SK-N-SH treated with all-trans-retinoic acid at 6 μM for 48 hours (cell line): ENCODE results near the gene PTPRN2.

Experiments used
- ATAC-seq: fragments of 200-7000 bp; cut with Tn5 transposase; 3 replicates; pipeline ENCODE4 v1.9.1; 2020; ENCODE audit warnings: mild to moderate bottlenecking, moderate library complexity
- ARNTL ChIP-seq: fragments of 450-650 bp; formaldehyde crosslinking; IDR thresholded peaks from 2 replicates; pipeline ENCODE4 v1.5.0; 2020; ENCODE audit warnings: low read depth, mild to moderate bottlenecking, moderate library complexity, borderline replicate concordance
- BACH2 ChIP-seq: fragments of 250-450 bp; sonication (Bioruptor Pico); IDR thresholded peaks from 2 replicates; pipeline ENCODE4 v1.9.0; 2021; ENCODE audit warnings: mild to moderate bottlenecking, borderline replicate concordance
- CSDC2 ChIP-seq: fragments of 250-450 bp; sonication (Bioruptor Pico); IDR thresholded peaks from 2 replicates; pipeline ENCODE4 v1.5.0; 2020; ENCODE audit warnings: mild to moderate bottlenecking, moderate library complexity
- ESRRG ChIP-seq: fragments of 250-450 bp; sonication (Bioruptor Pico); IDR thresholded peaks from 2 replicates; pipeline ENCODE4 v1.6.1; 2021; ENCODE audit warnings: mild to moderate bottlenecking
- GLIS3 ChIP-seq: fragments of 250-450 bp; sonication (Bioruptor Pico); IDR thresholded peaks from 2 replicates; pipeline ENCODE4 v1.5.0; 2020; ENCODE audit warnings: mild to moderate bottlenecking, moderate library complexity
- ISL1 ChIP-seq: fragments of 250-450 bp; sonication (Bioruptor Pico); IDR thresholded peaks from 2 replicates; pipeline ENCODE4 v2.1.2; 2022; ENCODE audit warnings: mild to moderate bottlenecking, moderate library complexity
- OSR1 ChIP-seq: fragments of 250-450 bp; sonication (Bioruptor Pico); IDR thresholded peaks from 2 replicates; pipeline ENCODE4 v1.8.0; 2022; ENCODE audit warnings: moderate library complexity, mild to moderate bottlenecking, inconsistent platforms
- PPARA ChIP-seq: fragments of 250-450 bp; sonication (Bioruptor Pico); IDR thresholded peaks from 2 replicates; pipeline ENCODE4 v1.5.0; 2020; ENCODE audit warnings: mild to moderate bottlenecking, borderline replicate concordance
- RARB ChIP-seq: fragments of 250-450 bp; sonication (Bioruptor Pico); IDR thresholded peaks from 2 replicates; pipeline ENCODE4 v1.8.0; 2021; ENCODE audit warnings: mild to moderate bottlenecking, moderate library complexity
- TCF4 ChIP-seq: fragments of 250-450 bp; sonication (Bioruptor Pico); IDR thresholded peaks from 2 replicates; pipeline ENCODE4 v1.8.0; 2021; ENCODE audit warnings: mild to moderate bottlenecking, moderate library complexity, borderline replicate concordance
- TOX ChIP-seq: fragments of 250-450 bp; sonication (Bioruptor Pico); IDR thresholded peaks from 2 replicates; pipeline ENCODE4 v1.8.0; 2021; ENCODE audit warnings: mild to moderate bottlenecking, moderate library complexity, borderline replicate concordance
- ZC3H10 ChIP-seq: fragments of 250-450 bp; sonication (Bioruptor Pico); IDR thresholded peaks from 2 replicates; pipeline ENCODE4 v1.5.1; 2021; ENCODE audit warnings: mild to moderate bottlenecking, moderate library complexity
- ZFP3 ChIP-seq: fragments of 250-450 bp; sonication (Bioruptor Pico); IDR thresholded peaks from 2 replicates; pipeline ENCODE4 v1.5.0; 2020; ENCODE audit warnings: mild to moderate bottlenecking, moderate library complexity
- ZFP30 ChIP-seq: fragments of 450-650 bp; formaldehyde crosslinking; IDR thresholded peaks from 2 replicates; pipeline ENCODE4 v1.5.0; 2022; ENCODE audit warnings: mild to moderate bottlenecking, moderate library complexity
- ZNF565 ChIP-seq: fragments of 450-650 bp; formaldehyde crosslinking; conservative IDR thresholded peaks from 2 replicates; pipeline ENCODE4 v1.5.0; 2020; ENCODE audit warnings: low read depth, mild to moderate bottlenecking, moderate library complexity
- ZNF70 ChIP-seq: fragments of 450-650 bp; formaldehyde crosslinking; IDR thresholded peaks from 2 replicates; pipeline ENCODE4 v1.5.0; 2020; ENCODE audit warnings: mild to moderate bottlenecking, moderate library complexity
- ZNF8 ChIP-seq: fragments of 450-650 bp; formaldehyde crosslinking; IDR thresholded peaks from 2 replicates; pipeline ENCODE4 v1.5.0; 2020; ENCODE audit warnings: mild to moderate bottlenecking, moderate library complexity
- TF ChIP-seq, protein P1 (sequence below): fragments of 250-450 bp; sonication (Bioruptor Pico); IDR thresholded peaks from 2 replicates; pipeline ENCODE4 v1.8.0; 2021; ENCODE audit warnings: low read depth, mild to moderate bottlenecking, moderate library complexity, borderline replicate concordance
- TF ChIP-seq, protein P2 (sequence below): fragments of 250-450 bp; sonication (Bioruptor Pico); IDR thresholded peaks from 2 replicates; pipeline ENCODE4 v1.8.0; 2020; ENCODE audit warnings: mild to moderate bottlenecking, moderate library complexity, borderline replicate concordance
- TF ChIP-seq, protein P3 (sequence below): fragments of 250-450 bp; sonication (Bioruptor Pico); IDR thresholded peaks from 2 replicates; pipeline ENCODE4 v1.5.0; 2020; ENCODE audit warnings: mild to moderate bottlenecking, moderate library complexity
- TF ChIP-seq, protein P4 (sequence below): fragments of 250-450 bp; sonication (Bioruptor Pico); IDR thresholded peaks from 2 replicates; pipeline ENCODE4 v1.5.1; 2021; ENCODE audit warnings: mild to moderate bottlenecking, moderate library complexity
- TF ChIP-seq, protein P5 (sequence below): fragments of 250-450 bp; sonication (Bioruptor Pico); IDR thresholded peaks from 2 replicates; pipeline ENCODE4 v1.5.1; 2020; ENCODE audit warnings: low read depth, mild to moderate bottlenecking, moderate library complexity

PTPRN2 gene

DNA sequence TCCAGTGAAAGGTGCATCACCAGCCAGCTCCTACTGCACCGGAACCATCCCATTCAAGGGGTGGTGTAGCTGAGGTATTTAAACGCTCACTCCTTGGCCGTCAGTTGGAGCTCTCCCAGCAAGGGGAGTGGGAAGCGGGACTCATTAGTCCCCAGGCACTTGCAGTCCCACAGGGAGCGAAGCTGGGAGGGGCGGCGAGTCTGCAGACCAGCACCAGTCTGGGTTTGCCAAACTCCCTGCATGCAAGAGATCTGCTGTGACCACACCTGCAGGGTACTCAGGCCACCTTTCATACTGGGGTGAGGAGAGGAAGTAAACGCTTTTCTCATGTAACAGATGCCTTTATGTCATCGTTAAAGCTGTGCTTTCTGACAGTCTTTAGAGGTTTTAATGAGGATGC, 187.9 kb downstream of the PTPRN2 start:
- TF ChIP-seq ISL1 (CRISPR knock-in tag): no peak
- TF ChIP-seq ZNF8 (CRISPR knock-in tag): no peak
- no peak for TF ChIP-seq ARNTL
- no peak for TF ChIP-seq ZC3H10 (CRISPR knock-in tag)
- TF ChIP-seq, protein P1, sequence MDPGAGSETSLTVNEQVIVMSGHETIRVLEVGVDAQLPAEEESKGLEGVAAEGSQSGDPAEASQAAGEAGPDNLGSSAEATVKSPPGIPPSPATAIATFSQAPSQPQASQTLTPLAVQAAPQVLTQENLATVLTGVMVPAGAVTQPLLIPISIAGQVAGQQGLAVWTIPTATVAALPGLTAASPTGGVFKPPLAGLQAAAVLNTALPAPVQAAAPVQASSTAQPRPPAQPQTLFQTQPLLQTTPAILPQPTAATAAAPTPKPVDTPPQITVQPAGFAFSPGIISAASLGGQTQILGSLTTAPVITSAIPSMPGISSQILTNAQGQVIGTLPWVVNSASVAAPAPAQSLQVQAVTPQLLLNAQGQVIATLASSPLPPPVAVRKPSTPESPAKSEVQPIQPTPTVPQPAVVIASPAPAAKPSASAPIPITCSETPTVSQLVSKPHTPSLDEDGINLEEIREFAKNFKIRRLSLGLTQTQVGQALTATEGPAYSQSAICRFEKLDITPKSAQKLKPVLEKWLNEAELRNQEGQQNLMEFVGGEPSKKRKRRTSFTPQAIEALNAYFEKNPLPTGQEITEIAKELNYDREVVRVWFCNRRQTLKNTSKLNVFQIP (CRISPR knock-in tag): no peak
- TF ChIP-seq ZNF565 (CRISPR knock-in tag): no peak
- TF ChIP-seq, protein P2, sequence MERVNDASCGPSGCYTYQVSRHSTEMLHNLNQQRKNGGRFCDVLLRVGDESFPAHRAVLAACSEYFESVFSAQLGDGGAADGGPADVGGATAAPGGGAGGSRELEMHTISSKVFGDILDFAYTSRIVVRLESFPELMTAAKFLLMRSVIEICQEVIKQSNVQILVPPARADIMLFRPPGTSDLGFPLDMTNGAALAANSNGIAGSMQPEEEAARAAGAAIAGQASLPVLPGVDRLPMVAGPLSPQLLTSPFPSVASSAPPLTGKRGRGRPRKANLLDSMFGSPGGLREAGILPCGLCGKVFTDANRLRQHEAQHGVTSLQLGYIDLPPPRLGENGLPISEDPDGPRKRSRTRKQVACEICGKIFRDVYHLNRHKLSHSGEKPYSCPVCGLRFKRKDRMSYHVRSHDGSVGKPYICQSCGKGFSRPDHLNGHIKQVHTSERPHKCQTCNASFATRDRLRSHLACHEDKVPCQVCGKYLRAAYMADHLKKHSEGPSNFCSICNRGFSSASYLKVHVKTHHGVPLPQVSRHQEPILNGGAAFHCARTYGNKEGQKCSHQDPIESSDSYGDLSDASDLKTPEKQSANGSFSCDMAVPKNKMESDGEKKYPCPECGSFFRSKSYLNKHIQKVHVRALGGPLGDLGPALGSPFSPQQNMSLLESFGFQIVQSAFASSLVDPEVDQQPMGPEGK (CRISPR knock-in tag): no peak
- TF ChIP-seq TCF4 (CRISPR knock-in tag): no peak
- no peak for TF ChIP-seq TOX
- no peak for TF ChIP-seq ESRRG (CRISPR knock-in tag)
- TF ChIP-seq PPARA: no peak
- no peak for TF ChIP-seq ZFP3
- no peak for TF ChIP-seq ZFP30
- no peak for TF ChIP-seq RARB (CRISPR knock-in tag)
- TF ChIP-seq OSR1: no peak
- no peak for ATAC-seq

DNA sequence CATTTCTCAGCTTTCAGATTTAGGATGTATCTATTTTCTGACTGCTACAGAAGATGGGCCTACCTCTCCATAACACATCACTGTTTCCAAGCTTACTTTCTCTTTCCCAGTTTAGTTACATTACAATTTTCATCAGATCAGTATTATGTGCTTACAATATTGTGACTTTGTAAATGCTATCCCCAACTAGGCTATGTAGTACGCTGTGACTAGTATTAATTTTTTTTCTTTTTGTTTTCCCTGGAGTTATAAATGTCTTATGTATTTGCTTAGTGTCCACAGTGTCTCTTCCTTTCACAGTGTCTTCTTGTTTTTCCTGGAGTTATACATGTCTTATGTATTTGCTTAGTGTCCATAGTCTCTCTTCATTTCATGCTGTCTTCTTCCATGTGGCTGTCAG, 188.9 kb downstream of the PTPRN2 start:
- no peak for TF ChIP-seq ZNF565 (CRISPR knock-in tag)
- TF ChIP-seq ISL1 (CRISPR knock-in tag): no peak
- TF ChIP-seq ARNTL: no peak
- TF ChIP-seq TOX: no peak
- TF ChIP-seq, protein P1 (CRISPR knock-in tag): no peak
- no peak for TF ChIP-seq CSDC2 (CRISPR knock-in tag)
- TF ChIP-seq, protein P3, sequence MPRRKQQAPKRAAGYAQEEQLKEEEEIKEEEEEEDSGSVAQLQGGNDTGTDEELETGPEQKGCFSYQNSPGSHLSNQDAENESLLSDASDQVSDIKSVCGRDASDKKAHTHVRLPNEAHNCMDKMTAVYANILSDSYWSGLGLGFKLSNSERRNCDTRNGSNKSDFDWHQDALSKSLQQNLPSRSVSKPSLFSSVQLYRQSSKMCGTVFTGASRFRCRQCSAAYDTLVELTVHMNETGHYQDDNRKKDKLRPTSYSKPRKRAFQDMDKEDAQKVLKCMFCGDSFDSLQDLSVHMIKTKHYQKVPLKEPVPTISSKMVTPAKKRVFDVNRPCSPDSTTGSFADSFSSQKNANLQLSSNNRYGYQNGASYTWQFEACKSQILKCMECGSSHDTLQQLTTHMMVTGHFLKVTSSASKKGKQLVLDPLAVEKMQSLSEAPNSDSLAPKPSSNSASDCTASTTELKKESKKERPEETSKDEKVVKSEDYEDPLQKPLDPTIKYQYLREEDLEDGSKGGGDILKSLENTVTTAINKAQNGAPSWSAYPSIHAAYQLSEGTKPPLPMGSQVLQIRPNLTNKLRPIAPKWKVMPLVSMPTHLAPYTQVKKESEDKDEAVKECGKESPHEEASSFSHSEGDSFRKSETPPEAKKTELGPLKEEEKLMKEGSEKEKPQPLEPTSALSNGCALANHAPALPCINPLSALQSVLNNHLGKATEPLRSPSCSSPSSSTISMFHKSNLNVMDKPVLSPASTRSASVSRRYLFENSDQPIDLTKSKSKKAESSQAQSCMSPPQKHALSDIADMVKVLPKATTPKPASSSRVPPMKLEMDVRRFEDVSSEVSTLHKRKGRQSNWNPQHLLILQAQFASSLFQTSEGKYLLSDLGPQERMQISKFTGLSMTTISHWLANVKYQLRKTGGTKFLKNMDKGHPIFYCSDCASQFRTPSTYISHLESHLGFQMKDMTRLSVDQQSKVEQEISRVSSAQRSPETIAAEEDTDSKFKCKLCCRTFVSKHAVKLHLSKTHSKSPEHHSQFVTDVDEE (CRISPR knock-in tag): no peak
- TF ChIP-seq, protein P4, sequence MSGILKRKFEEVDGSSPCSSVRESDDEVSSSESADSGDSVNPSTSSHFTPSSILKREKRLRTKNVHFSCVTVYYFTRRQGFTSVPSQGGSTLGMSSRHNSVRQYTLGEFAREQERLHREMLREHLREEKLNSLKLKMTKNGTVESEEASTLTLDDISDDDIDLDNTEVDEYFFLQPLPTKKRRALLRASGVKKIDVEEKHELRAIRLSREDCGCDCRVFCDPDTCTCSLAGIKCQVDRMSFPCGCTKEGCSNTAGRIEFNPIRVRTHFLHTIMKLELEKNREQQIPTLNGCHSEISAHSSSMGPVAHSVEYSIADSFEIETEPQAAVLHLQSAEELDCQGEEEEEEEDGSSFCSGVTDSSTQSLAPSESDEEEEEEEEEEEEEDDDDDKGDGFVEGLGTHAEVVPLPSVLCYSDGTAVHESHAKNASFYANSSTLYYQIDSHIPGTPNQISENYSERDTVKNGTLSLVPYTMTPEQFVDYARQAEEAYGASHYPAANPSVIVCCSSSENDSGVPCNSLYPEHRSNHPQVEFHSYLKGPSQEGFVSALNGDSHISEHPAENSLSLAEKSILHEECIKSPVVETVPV (CRISPR knock-in tag): no peak
- TF ChIP-seq ESRRG (CRISPR knock-in tag): no peak
- no peak for TF ChIP-seq GLIS3 (CRISPR knock-in tag)
- TF ChIP-seq TCF4 (CRISPR knock-in tag): no peak
- no peak for TF ChIP-seq PPARA
- no peak for TF ChIP-seq ZNF70 (CRISPR knock-in tag)
- no peak for TF ChIP-seq ZFP30
- TF ChIP-seq ZNF8 (CRISPR knock-in tag): no peak
- no peak for TF ChIP-seq BACH2 (CRISPR knock-in tag)
- TF ChIP-seq, protein P2 (CRISPR knock-in tag): no peak
- TF ChIP-seq, protein P5, sequence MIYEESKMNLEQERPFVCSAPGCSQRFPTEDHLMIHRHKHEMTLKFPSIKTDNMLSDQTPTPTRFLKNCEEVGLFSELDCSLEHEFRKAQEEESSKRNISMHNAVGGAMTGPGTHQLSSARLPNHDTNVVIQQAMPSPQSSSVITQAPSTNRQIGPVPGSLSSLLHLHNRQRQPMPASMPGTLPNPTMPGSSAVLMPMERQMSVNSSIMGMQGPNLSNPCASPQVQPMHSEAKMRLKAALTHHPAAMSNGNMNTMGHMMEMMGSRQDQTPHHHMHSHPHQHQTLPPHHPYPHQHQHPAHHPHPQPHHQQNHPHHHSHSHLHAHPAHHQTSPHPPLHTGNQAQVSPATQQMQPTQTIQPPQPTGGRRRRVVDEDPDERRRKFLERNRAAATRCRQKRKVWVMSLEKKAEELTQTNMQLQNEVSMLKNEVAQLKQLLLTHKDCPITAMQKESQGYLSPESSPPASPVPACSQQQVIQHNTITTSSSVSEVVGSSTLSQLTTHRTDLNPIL (CRISPR knock-in tag): no peak
- ATAC-seq: no peak
